Cerebellar nuclear complex (tissue), 1 donor: ENCODE results near the gene ADGRB2.

Experiments used
- DNase-seq, 2 experiments: peaks; one replicate each; lab custom pipeline; 2025; lab: John Stamatoyannopoulos, UW

ADGRB2 gene, protein sequence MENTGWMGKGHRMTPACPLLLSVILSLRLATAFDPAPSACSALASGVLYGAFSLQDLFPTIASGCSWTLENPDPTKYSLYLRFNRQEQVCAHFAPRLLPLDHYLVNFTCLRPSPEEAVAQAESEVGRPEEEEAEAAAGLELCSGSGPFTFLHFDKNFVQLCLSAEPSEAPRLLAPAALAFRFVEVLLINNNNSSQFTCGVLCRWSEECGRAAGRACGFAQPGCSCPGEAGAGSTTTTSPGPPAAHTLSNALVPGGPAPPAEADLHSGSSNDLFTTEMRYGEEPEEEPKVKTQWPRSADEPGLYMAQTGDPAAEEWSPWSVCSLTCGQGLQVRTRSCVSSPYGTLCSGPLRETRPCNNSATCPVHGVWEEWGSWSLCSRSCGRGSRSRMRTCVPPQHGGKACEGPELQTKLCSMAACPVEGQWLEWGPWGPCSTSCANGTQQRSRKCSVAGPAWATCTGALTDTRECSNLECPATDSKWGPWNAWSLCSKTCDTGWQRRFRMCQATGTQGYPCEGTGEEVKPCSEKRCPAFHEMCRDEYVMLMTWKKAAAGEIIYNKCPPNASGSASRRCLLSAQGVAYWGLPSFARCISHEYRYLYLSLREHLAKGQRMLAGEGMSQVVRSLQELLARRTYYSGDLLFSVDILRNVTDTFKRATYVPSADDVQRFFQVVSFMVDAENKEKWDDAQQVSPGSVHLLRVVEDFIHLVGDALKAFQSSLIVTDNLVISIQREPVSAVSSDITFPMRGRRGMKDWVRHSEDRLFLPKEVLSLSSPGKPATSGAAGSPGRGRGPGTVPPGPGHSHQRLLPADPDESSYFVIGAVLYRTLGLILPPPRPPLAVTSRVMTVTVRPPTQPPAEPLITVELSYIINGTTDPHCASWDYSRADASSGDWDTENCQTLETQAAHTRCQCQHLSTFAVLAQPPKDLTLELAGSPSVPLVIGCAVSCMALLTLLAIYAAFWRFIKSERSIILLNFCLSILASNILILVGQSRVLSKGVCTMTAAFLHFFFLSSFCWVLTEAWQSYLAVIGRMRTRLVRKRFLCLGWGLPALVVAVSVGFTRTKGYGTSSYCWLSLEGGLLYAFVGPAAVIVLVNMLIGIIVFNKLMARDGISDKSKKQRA (N-terminal part only)

DNA sequence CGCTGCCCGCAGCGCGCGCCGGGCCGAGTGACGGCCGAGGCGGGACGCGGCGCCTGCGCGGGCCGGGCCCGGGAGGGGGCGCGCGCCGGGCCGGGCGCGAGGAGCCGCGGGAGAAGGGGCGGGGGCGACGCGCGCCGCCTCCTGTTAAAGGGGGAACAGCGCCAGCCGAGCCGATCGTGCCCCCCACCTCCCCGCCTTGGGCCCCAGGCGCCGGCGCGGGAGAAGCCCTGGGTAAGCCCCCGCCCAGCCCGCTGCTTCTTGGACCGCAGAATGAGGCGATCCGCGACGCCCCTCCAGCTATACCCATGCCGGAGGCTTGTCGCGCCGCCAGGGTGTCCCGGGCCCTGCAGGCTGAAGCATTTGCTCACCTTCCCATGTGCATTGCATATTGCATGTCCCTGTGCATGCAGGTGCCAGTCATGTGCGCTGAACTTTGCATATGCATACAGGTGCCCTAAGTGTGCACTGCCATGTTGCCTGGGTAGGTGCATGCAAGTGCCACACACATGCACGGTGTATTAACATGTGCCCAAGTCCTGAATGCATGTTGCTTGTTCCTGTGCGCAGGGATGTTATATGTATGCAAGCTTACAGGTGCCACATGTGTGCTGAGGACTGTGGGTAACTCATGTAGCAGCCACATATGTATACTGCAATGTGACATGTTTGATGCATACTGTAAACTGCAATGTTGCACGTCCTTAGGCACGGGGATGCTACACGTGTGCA, at the start of gene ADGRB2:
ADGRB2 (minus strand) TSS at position 29 of the 729 bp plus-strand sequence. CDS start 7,119 bp downstream, outside the sequence.
- no peak for DNase-seq

DNA sequence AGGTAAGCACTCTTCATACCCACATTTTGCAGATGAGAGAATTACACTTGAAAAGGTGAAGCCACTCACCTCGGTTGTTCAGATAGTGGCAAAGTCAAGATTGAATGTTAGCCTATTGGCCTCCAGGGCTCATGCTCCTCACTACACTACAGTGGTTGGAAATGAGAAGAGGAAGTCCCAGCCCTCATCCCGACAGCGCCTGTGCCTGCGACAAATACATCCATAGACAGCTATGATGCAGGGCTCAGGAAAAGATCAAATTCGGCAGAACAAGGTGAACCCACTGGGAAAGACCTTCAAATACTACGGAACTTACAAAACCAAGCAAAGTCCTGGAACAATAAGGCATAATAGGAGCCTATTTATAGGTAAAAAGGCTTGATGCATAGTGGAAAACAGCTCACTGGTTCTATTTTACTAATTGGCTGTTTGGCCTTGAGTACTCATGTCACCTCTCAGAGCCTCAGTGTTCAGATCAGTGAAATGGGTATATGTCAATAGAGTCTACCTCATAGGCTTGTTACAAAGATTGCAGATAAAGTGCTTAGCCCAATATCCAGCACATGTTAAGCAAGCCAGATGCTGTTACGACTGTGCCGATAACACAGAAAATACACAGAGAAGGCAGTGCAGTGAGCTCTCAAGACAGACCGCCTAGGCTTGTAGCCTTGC, 48.2 kb upstream of the ADGRB2 start:
- DNase-seq: no peak

DNA sequence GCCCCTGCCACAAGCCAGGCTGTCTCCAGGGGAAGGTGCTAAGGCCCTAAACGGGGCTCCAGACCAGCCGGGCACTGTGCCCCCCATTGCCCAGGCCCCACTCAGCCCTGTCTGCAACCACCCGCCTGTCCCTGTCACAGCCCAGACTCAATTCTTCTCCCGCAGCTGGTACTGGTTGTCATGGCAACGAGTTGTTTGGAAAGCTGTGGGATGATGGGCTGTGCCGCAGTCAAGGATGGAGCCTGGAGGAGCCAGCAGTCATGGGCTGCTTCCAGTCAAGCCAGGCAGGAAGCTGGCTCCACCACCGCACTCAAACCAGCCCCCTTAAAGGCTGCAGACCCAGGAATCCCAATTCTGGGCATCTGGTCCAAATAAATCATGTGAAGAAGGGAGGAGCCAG, 47.5 kb upstream of the ADGRB2 start:
- no peak for DNase-seq

DNA sequence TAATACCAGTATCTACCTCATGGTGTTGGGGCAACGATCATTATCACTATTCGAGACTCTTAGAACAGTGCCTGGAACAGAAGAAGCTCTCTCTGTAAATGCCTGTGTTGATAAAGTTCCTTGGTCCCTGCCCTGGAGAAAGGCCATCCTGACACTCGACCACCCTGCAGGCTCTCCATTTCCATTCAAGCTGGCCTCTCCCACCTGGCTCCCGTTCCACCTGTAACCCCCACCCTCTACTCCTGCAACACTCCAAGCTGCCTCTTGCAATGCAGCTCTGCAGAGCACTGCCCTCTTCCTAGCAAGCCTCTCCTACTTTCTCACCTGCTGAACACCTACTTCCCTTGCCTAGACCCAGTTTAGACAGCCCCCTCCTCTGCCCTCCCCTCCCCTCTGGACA, 45.6 kb upstream of the ADGRB2 start:
- DNase-seq: no peak

DNA sequence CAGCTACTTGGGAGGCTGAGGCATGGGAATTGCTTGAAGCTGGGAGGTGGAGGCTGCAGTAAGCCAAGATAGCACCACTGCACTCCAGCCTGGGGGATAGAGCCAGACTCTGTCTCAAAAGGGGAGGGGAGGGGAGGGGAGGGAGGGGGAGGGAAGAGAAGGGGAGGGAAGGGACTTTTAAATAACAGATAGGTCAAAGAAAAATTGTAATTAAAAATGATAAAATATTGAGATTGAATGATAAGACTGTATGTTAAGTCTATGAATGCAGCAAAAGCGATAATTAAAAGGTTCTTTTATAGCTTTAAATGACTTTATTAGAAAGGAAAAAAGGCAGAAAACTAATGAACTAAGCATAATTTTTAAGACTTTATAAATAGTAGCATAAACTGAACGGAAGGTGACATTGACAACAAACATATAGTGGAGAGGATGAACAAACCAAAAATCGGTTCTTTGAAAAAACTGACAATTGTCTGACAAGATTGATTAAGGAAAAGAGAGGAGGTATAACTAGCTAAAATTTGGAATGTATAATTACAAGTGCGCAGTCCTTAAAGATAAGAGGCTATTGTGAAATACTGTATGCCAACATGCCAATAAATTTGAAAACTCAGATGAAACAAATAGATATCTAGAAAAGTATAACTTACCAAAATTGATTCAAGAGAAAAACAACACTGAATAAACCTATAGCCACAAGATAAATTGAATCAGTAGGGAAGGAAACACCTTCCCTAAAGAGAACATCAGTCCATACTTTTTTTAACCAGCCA, 43.3 kb upstream of the ADGRB2 start:
- no peak for DNase-seq

DNA sequence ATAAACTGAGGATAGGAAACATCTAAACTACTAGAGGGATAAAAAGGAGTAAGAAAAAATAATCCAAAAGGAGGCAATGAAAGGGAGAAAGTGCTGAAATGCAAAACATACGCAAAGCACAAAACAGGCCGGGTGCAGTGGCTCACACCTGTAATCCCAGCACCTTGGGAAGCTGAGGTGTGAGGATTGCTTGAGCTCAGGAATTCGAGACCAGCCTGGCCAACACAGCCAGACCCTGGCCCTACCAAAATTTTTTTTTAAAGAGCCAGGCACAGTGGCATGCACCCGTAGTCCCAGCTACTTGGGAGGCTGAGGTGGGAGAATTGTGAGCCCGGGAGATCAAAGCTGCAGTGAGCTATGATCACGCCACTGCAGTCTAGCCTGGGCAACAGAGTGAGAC, 41.2 kb upstream of the ADGRB2 start:
- DNase-seq: no peak

DNA sequence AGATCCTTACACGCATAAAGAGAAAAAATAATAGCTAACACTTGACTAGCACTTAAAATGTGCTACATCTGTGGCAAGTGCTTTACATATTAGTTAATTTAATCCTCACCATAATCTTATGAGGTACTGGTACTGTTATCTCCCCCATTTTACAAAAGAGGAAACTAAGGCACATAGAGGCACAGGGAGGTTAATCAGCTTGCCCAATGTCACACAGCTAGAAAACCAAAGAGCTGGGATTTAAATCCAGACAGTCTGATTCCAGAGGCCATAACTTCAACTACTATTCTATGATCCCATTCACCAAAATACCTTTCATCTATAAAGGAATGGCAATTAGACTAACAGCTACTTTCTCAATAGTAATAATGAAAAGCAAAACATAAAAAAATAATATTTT, 40.0 kb upstream of the ADGRB2 start:
- no peak for DNase-seq

DNA sequence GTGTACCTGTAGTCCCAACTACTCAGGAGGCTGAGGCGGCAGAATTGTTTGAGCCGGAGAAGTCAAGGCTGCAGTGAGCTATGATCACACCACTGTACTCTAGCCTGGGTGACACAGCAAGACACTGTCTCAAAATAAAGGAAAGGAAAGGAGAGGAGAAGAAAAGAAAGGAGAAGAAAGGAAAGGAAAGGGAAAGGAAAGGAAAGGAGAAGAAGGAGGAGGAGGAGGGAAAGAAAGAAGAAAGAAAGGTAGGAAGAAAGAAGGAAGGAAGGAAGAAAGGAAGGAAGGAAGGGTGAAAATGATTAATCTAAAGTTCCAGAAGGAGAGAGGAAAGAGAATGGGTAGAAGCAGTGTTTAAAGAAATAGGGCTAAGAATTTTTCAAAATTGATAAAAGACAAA, 39.5 kb upstream of the ADGRB2 start:
- DNase-seq: no peak

DNA sequence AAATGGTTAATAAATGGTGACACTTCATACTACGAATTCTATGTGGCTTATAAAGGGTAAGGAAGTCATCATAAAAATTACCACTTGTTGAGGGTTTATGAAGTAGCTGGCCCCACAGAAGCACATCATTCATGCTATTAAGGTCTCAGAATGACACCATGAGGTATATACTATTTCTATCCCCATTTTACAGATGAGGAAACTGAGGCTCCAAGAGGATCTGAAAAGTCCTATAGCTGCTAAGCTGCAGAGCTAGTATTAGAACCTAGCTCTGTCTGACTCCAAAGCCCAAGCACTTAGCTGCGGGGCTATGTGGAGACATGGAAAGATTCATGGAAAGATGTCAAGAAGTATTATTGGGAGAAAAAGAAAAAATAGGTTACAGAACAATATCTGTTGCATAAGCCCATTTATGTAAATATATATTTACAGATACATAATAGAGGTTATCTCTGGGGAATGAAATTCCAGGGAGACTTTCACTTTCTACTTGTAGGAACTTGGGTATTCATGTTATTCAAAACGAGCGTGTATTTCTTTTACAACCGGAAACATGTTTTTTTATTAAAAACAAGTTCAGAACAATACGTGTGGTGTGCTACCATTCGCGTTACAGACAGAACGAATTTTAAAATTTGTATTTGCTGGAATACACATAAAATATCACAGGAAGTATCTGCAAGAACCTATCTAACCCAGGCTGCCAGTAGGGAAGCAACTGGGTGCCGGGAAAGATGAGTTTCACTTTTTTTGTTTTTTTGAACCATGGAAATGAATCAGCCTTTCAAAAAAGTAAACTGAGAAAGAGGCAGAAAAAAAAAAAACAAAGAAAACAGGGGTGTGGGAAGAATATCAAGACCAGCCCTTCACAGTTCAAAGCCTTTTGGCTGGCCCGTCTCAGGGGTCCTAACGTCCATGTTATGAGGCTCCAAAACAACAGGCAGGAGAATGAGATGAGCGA, 38.3 kb upstream of the ADGRB2 start:
- no peak for DNase-seq

DNA sequence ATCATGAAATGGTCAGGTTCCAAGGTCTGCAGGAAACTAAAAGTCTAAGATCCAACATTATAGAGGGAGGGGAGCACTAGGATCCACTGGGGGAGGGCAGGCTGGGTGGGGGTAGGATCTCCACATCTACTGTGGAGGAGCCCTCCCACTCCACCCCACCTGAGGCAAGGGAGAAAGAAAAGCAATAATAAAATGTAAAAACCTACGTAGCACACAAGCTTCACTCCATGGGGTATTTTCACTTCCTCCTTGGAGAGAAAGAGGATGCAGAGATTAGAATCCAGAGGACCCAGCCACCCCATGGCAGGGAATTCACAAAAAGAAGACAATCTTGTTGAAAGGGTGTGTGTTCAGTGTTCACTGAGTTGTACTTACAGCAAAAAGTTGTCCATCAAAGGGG, 37.3 kb upstream of the ADGRB2 start:
- no peak for DNase-seq

DNA sequence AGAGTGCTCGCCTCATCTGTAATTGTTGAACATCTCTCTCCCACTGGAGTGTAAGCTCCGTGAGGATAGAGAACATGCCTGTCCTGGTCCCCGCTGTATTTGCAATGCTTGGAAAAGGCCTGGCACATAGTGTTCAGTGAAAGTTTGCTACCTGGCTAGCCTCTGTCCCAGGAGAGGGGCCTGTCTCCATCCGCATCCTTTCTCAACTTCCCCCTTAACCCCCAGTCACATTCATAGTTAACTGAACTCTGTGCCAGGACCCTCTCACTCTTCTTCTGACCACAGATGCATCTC, 36.5 kb upstream of the ADGRB2 start:
- DNase-seq: no peak

DNA sequence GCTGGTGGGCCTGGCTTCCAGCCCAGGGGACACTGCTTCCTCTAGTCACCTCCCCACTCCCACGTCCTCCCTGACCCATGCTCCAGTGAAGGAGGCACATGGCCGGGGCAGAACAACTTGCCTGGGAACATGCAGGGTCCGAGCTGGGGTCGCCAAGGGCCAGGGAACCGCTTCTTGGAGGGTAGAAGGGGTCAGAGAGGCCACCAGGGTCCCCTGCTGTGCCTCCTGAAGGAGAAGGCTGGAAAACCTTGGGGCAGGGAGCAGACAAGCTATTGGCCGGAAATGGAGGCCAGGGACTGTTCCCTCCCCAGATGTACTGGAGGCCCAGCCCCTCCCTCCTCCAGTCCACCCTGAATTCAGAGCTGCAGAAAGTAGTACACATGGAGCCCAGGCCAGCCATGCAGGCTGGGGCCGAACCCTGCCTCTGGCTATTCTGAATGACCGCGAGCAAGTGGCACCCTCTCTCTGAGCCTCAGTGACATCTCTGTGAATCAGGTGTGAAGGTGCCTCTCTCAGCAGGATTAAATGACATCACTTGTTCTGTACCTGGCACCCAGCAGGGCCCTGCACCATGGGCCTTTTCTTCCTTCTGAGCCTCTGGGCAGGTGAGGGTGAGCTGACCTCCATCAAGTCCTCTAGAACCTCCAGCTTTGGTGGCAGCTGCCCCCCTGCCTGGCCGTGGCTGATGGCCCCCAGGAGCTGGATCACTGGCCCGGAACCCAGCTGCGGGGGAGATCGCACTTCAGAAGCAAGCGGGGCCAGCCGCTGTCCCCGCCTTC, 35.9 kb upstream of the ADGRB2 start:
- DNase-seq: no peak

DNA sequence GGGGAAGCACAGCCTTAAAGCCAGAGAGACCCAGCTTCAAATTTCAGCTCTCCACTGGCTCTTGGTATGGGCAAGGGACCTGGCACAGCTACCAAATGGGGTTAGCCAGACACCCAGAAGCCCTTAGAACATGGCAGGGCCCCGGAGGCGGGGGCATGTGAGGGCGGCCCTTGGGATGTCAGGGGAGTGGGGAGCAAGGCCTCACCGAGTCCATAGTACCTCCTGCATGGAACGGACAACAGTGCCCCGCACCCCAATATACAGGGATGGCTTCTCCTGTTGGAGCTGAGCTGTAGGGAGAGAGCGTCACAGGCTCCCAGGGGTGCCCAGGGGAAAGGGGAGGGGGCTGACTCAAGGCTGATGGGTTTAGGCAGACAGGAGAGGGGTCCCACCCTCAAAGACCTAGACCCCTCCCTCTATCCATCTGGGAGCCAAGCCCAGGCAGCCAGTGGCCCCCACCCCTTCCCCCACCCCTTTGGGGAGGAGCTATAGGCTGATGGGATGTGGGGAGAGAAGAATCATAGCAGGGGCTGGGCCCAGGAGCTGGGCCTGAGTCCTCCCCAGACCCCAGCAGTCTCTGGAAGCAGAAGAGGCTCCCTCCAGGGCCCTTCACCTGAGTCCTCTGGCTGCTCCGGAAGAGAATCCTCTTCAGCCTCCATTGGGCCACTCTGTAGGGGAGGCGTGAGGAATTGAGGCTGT, 35.2 kb upstream of the ADGRB2 start:
- no peak for DNase-seq

DNA sequence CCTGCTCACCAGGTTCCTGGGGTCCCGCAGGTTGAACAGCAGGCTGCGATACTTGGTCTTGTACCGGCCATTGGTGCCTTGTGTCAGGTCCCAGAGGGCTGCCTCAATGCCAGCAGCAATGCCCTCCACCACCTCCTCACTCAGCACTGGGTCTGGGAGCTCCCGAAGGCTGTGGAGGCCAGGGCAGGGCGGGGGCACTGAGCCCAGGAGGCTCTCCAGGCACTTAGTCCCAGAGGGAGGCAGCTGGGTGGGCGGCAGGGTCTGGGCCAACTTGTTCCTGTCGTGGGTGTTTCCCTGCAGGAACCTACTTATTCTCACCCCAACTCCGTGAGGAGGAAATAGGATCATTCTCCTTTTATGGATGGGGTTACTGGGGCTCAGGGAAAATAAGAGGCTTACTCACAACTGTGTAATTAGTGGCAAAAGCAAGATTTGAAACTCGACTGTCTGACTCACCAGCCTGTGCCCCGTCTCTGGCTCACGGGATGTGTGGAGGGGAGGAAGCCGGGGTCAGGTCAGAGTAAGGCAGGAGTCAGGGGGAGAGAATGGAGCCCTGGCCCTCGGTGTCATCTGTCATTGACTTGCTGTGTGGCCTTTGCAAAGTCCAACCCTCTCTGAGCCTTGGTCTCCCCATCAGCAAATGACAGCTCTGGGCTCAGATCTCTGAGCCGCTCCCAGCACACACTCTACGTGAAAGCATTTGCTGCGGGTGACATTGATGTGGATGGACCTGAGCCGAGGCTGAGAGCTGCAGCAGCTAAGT, 34.5 kb upstream of the ADGRB2 start:
- DNase-seq: no peak

DNA sequence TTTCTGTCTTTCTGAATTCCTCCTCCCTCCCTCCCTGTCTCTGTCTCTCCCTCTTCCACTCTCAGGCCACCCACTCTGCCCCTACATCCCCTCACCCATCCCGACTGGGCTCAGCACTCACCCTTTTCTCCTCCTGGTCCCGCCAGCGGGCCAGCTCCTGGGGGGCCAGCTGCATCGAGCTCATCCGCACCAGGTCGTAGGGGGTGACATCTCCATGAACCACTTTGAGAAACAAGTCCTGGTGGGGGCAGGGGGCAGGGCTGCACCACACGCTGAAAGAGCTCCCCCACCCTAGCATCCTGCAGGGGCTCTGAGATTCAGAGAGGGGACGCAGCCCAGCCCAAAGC, 33.9 kb upstream of the ADGRB2 start:
- DNase-seq: no peak

DNA sequence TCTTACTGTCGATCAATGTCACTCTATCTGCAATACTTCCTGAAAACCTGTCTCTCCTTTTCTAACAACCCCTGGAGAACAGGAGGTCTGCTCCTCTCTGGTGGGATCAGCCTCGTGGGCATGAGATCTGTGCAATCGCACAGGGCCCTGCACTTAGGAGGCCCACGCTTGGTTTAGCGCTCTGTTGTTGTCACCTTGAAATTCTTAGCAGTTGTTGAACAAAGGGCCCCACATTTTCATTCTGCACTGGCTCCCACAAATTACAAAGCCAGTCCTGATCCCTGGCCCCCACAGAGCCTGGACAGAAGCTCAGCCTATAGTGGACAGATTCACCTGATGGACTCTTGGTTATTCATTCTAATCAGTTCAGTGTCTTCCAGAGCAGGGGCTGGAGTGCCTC, 33.1 kb upstream of the ADGRB2 start:
- no peak for DNase-seq

DNA sequence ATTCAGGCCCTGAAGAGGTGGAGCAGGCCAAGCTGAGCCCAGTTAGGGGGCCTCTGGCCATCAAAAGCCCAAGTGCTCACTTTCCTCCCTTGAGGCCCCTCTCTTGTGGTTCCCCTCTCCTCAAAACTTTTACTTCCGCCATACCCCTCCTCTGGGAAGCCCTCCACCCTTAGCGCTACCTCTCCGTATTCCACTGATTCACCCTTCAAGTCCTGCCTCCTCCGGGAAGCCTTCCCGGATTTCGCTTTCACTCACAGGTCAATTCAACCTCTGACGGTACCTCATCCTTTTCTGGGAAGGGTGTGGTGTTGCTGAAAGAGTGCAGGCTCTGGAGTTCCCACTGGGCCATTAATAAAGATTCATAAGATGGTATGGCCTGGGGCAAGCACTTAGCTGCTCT, 32.6 kb upstream of the ADGRB2 start:
- DNase-seq: no peak
